ENCODE data around the gene NEXMIF. TPM values are rescaled to one million over a fixed set of nuclear protein-coding genes. Genes with fewer than 3 reads are reported as not detected.

Gene NEXMIF
- total RNA-seq, 4 donors from 2014 or later = 0.09 to 1.5 (median 0.32) TPM

GRCh38 chrX:74797338-74797887, 127.8 kb downstream of the NEXMIF start:
- Histone ChIP-seq H3K4me1 (no peaks in the 10 kb centered on the region), H3K4me3 (no peak overlapping the region), H3K9me3 (no peaks in the 10 kb centered on the region), H3K27ac (no peak overlapping the region), H3K27me3 (no peaks in the 10 kb centered on the region), H3K36me3 (no peaks in the 10 kb centered on the region)
- WGBS, 2 donors = 50 to 88% methylated on average over 1 to 2 of the region's 2 CpGs
- DNase-seq = no peak
- TF ChIP-seq POLR2A (IDR thresholded peaks at IDR 0.05) = no peak
- TF ChIP-seq CTCF (IDR thresholded peaks at IDR 0.05) = no peak
- intact Hi-C loops (cut with DNase I) = no loop called here

- DNase-seq = no peak
- no peaks in the 10 kb centered on the region for H3K27me3 ChIP-seq
- intact Hi-C loops (cut with DNase I) = no loop called here
- no peaks in the 10 kb centered on the region for H3K9me3 ChIP-seq
- H3K4me1 ChIP-seq = no peaks in the 10 kb centered on the region
- H3K36me3 ChIP-seq = no peaks in the 10 kb centered on the region
- H3K27ac ChIP-seq = no peak overlapping the region
- H3K4me3 ChIP-seq = no peak overlapping the region
- TF ChIP-seq POLR2A (IDR thresholded peaks at IDR 0.05) (no peak), CTCF (IDR thresholded peaks at IDR 0.05) (no peak)
- WGBS, 2 donors = 10 to 44% methylated on average over 1 of the region's 1 CpG
Observed at GRCh38 chrX:74788545-74789086, 136.6 kb downstream of the NEXMIF start.

- Histone ChIP-seq H3K9me3 (no peaks in the 10 kb centered on the region), H3K4me1 (no peaks in the 10 kb centered on the region), H3K36me3 (no peaks in the 10 kb centered on the region), H3K27me3 (no peaks in the 10 kb centered on the region), H3K4me3 (no peak overlapping the region), H3K27ac (no peak overlapping the region)
- no peak for DNase-seq
- intact Hi-C loops (cut with DNase I) = no loop called here
- TF ChIP-seq CTCF (IDR thresholded peaks at IDR 0.05) (no peak), POLR2A (IDR thresholded peaks at IDR 0.05) (no peak)
- 45 to 48% methylated on average over 1 to 3 of the region's 3 CpGs for WGBS, 2 donors
Observed at GRCh38 chrX:74784629-74785028, 140.6 kb downstream of the NEXMIF start.

- no peak overlapping the region for H3K4me3 ChIP-seq
- H3K36me3 ChIP-seq = no peaks in the 10 kb centered on the region
- no peak overlapping the region for H3K27ac ChIP-seq
- H3K27me3 ChIP-seq = no peaks in the 10 kb centered on the region
- H3K4me1 ChIP-seq = no peaks in the 10 kb centered on the region
- WGBS, 2 donors = 14 to 29% methylated on average over 1 of the region's 1 CpG
- no peak for TF ChIP-seq CTCF (IDR thresholded peaks at IDR 0.05)
- no peak for TF ChIP-seq POLR2A (IDR thresholded peaks at IDR 0.05)
- DNase-seq = no peak
- no peaks in the 10 kb centered on the region for H3K9me3 ChIP-seq
- intact Hi-C loops (cut with DNase I) = no loop called here
Observed at GRCh38 chrX:74781507-74782034, 143.7 kb downstream of the NEXMIF start.

GRCh38 chrX:74779175-74779574, 146.1 kb downstream of the NEXMIF start:
- Histone ChIP-seq H3K9me3 (no peaks in the 10 kb centered on the region), H3K27me3 (no peaks in the 10 kb centered on the region), H3K4me1 (no peaks in the 10 kb centered on the region), H3K27ac (no peak overlapping the region), H3K36me3 (no peaks in the 10 kb centered on the region), H3K4me3 (no peak overlapping the region)
- intact Hi-C loops (cut with DNase I) = no loop called here
- DNase-seq = no peak
- 50 to 66% methylated on average over 3 of the region's 3 CpGs for WGBS, 2 donors
- TF ChIP-seq CTCF (IDR thresholded peaks at IDR 0.05) = no peak
- TF ChIP-seq POLR2A (IDR thresholded peaks at IDR 0.05) = no peak

Data from esophagus squamous epithelium (tissue), 5 donors.